Measurements from ENCODE around the gene PCP4L1. TPM values are rescaled to one million over a fixed set of nuclear protein-coding genes. Genes with fewer than 3 reads are reported as not detected.

PCP4L1 gene
- total and polyA plus RNA-seq, 2 experiments from 2014 or later, result 1.4 to 1.7 TPM

- H3K4me3 ChIP-seq, result no peak overlapping the region
Measured at GRCh38 chr1:161266836-161267235, 8.3 kb downstream of the PCP4L1 start.

DNA sequence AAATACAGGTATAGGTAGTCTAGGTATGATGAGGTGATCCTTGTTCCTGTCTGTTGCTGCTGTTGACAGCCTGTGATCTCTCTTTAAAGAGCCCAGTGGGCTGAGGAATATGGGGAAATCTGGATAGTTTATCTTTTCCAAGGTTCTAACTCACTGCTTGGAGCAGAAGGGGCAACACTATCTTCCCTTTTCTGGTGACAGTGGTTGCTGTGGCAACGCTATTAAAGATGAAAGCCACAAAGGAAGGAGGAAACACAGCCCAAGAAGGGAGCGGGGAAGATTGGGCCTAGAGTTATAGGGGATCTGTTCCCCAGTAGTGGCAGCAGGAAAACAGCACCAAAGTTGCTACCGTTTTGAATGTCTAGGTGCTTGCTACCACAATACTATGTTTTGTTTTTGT is 8.8 kb downstream of the PCP4L1 start:
- no peak for DNase-seq (ENCODE audit: low spot score)
- H3K27me3 ChIP-seq, result no peaks in the 10 kb centered on the region
- no peak overlapping the region for H2AFZ ChIP-seq
- H3K27ac ChIP-seq, result no peak overlapping the region
- H4K20me1 ChIP-seq (ENCODE audit: insufficient read depth, poor library complexity, severe bottlenecking), result no peaks in the 10 kb centered on the region
- no peak overlapping the region for H3K4me2 ChIP-seq
- no peaks in the 10 kb centered on the region for H3K9me3 ChIP-seq (ENCODE audit: low read depth)
- no peaks in the 10 kb centered on the region for H3K79me2 ChIP-seq
- TF ChIP-seq, protein P1, sequence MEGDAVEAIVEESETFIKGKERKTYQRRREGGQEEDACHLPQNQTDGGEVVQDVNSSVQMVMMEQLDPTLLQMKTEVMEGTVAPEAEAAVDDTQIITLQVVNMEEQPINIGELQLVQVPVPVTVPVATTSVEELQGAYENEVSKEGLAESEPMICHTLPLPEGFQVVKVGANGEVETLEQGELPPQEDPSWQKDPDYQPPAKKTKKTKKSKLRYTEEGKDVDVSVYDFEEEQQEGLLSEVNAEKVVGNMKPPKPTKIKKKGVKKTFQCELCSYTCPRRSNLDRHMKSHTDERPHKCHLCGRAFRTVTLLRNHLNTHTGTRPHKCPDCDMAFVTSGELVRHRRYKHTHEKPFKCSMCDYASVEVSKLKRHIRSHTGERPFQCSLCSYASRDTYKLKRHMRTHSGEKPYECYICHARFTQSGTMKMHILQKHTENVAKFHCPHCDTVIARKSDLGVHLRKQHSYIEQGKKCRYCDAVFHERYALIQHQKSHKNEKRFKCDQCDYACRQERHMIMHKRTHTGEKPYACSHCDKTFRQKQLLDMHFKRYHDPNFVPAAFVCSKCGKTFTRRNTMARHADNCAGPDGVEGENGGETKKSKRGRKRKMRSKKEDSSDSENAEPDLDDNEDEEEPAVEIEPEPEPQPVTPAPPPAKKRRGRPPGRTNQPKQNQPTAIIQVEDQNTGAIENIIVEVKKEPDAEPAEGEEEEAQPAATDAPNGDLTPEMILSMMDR (IDR thresholded peaks at IDR 0.05; ENCODE audit: poor library complexity), result no peak
- no peak for TF ChIP-seq EZH2 (IDR thresholded peaks at IDR 0.05; ENCODE audit: borderline replicate concordance)
- no peak for TF ChIP-seq EZH2phosphoT487 (IDR thresholded peaks at IDR 0.05; ENCODE audit: low read depth, severe bottlenecking, unreplicated experiment)
- no peak overlapping the region for H3K4me3 ChIP-seq
- no peaks in the 10 kb centered on the region for H3K4me1 ChIP-seq (ENCODE audit: insufficient read depth)
- no peaks in the 10 kb centered on the region for H3K9me2 ChIP-seq (replicated peaks; ENCODE audit: insufficient read depth)
- WGBS (ENCODE audit: low lambda C conversion rate, missing lambda C conversion rate), result 73% methylated on average over 3 of the region's 3 CpGs
- H3K36me3 ChIP-seq (replicated peaks; ENCODE audit: insufficient read depth, low read depth), result no peaks in the 10 kb centered on the region

More at GRCh38 chr1:161266836-161267235, 8.3 kb downstream of the PCP4L1 start:
- Histone ChIP-seq H3K4me1 (ENCODE audit: insufficient read depth) (no peaks in the 10 kb centered on the region), H3K27ac (no peak overlapping the region), H4K20me1 (ENCODE audit: insufficient read depth, poor library complexity, severe bottlenecking) (no peaks in the 10 kb centered on the region), H3K9me2 (replicated peaks; ENCODE audit: insufficient read depth) (no peaks in the 10 kb centered on the region), H3K4me2 (no peak overlapping the region), H3K9me3 (ENCODE audit: low read depth) (no peaks in the 10 kb centered on the region), H3K79me2 (no peaks in the 10 kb centered on the region), H3K27me3 (no peaks in the 10 kb centered on the region), H3K36me3 (replicated peaks; ENCODE audit: insufficient read depth, low read depth) (no peaks in the 10 kb centered on the region), H2AFZ (no peak overlapping the region)
- DNase-seq (ENCODE audit: low spot score), result no peak
- WGBS (ENCODE audit: low lambda C conversion rate, missing lambda C conversion rate), result 71% methylated on average over 2 of the region's 2 CpGs
- TF ChIP-seq EZH2 (IDR thresholded peaks at IDR 0.05; ENCODE audit: borderline replicate concordance), result no peak
- TF ChIP-seq EZH2phosphoT487 (IDR thresholded peaks at IDR 0.05; ENCODE audit: low read depth, severe bottlenecking, unreplicated experiment), result no peak
- TF ChIP-seq, protein P1 (IDR thresholded peaks at IDR 0.05; ENCODE audit: poor library complexity), result no peak

DNA sequence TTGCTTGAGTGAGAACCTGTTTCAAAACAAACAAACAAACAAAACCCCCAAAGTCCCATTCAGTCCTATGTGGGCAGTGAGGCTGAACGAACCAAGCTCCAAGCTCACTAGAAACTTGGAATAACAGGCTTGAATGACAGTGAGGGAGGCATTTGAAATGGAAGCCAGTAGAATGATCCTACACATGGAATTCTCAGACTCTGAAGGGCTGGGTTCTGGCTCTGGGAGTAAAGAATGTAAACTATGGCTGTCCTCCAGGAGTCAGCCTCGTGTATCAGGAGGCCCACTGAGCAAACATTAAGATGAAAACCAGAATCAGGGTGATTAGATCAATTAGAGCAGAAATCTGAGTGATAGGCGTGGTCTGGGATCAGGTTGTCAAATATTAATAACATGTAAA is 14.9 kb downstream of the PCP4L1 start:
- Histone ChIP-seq H3K4me2 (no peak overlapping the region), H3K9me2 (replicated peaks; ENCODE audit: insufficient read depth) (no peaks in the 10 kb centered on the region), H3K27ac (no peak overlapping the region), H2AFZ (no peak overlapping the region), H3K27me3 (no peaks in the 10 kb centered on the region), H3K9me3 (ENCODE audit: low read depth) (no peaks in the 10 kb centered on the region), H3K4me1 (ENCODE audit: insufficient read depth) (peaks cover 18% of the 10 kb centered on the region), H3K79me2 (no peaks in the 10 kb centered on the region), H3K4me3 (no peak overlapping the region), H3K36me3 (replicated peaks; ENCODE audit: insufficient read depth, low read depth) (no peaks in the 10 kb centered on the region), H4K20me1 (ENCODE audit: insufficient read depth, poor library complexity, severe bottlenecking) (no peaks in the 10 kb centered on the region)
- TF ChIP-seq, protein P1 (IDR thresholded peaks at IDR 0.05; ENCODE audit: poor library complexity), result no peak
- no peak for TF ChIP-seq EZH2phosphoT487 (IDR thresholded peaks at IDR 0.05; ENCODE audit: low read depth, severe bottlenecking, unreplicated experiment)
- no peak for TF ChIP-seq EZH2 (IDR thresholded peaks at IDR 0.05; ENCODE audit: borderline replicate concordance)
- WGBS (ENCODE audit: low lambda C conversion rate, missing lambda C conversion rate), result 57% methylated on average over 3 of the region's 3 CpGs
- DNase-seq (ENCODE audit: low spot score), result no peak

GRCh38 chr1:161274874-161275273 is 16.3 kb downstream of the PCP4L1 start:
- DNase-seq (ENCODE audit: low spot score), result no peak
- no peaks in the 10 kb centered on the region for H3K9me3 ChIP-seq (ENCODE audit: low read depth)
- no peaks in the 10 kb centered on the region for H3K9me2 ChIP-seq (replicated peaks; ENCODE audit: insufficient read depth)
- H3K27me3 ChIP-seq, result no peaks in the 10 kb centered on the region
- no peaks in the 10 kb centered on the region for H3K36me3 ChIP-seq (replicated peaks; ENCODE audit: insufficient read depth, low read depth)
- peaks cover 18% of the 10 kb centered on the region for H3K4me1 ChIP-seq (ENCODE audit: insufficient read depth)
- TF ChIP-seq EZH2phosphoT487 (IDR thresholded peaks at IDR 0.05; ENCODE audit: low read depth, severe bottlenecking, unreplicated experiment), result no peak
- TF ChIP-seq, protein P1 (IDR thresholded peaks at IDR 0.05; ENCODE audit: poor library complexity), result no peak
- no peak for TF ChIP-seq EZH2 (IDR thresholded peaks at IDR 0.05; ENCODE audit: borderline replicate concordance)
- no peaks in the 10 kb centered on the region for H4K20me1 ChIP-seq (ENCODE audit: insufficient read depth, poor library complexity, severe bottlenecking)
- no peak overlapping the region for H3K4me2 ChIP-seq
- 41% methylated on average over 3 of the region's 3 CpGs for WGBS (ENCODE audit: low lambda C conversion rate, missing lambda C conversion rate)
- H2AFZ ChIP-seq, result no peak overlapping the region
- H3K4me3 ChIP-seq, result no peak overlapping the region
- no peak overlapping the region for H3K27ac ChIP-seq
- no peaks in the 10 kb centered on the region for H3K79me2 ChIP-seq

Measured in hepatocyte (in vitro differentiated cells).